A549 (cell line): ENCODE data around the gene RALGDS.

ENCODE experiments used
- BHLHE40 ChIP-seq: IDR thresholded peaks from 2 replicates; pipeline ENCODE4 v1.6.1; 2012; ENCODE audit warnings: low read depth, low read length, inconsistent platforms
- EP300 ChIP-seq, 2 experiments: fragments of >200 bp; sonication (Bioruptor Twin); formaldehyde crosslinking; IDR thresholded peaks; 2 replicates in 1 of 2; 3 replicates in 1 of 2; pipeline ENCODE4 v1.6.1; 2016 to 2017
- JUN ChIP-seq, 2 experiments: fragments of >200 bp; sonication (Bioruptor Twin); formaldehyde crosslinking; IDR thresholded peaks; 2 replicates in 1 of 2; 3 replicates in 1 of 2; pipeline ENCODE4 v1.6.1; 2016 to 2017
- MAZ ChIP-seq: fragments of 150-350 bp; IDR thresholded peaks from 2 replicates; pipeline ENCODE4 v1.6.1; 2014; ENCODE audit warnings: antibody characterized with exemption, low read depth, low read length, borderline replicate concordance
- NR3C1 ChIP-seq: fragments of >200 bp; sonication (Bioruptor Twin); formaldehyde crosslinking; IDR thresholded peaks from 3 replicates; pipeline ENCODE4 v1.6.1; 2017
- REST ChIP-seq: fragments of 200-600 bp; sonication (generic); IDR thresholded peaks from 2 replicates; pipeline ENCODE4 v1.6.1; 2016; ENCODE audit warnings: antibody characterized with exemption, mild to moderate bottlenecking, moderate library complexity
- SMC3 ChIP-seq: fragments of >200 bp; sonication (Bioruptor Twin); formaldehyde crosslinking; IDR thresholded peaks from 3 replicates; pipeline ENCODE4 v1.6.1; 2018; ENCODE audit warnings: inconsistent platforms
- TF ChIP-seq, protein P1 (sequence below): fragments of >200 bp; sonication (Bioruptor Twin); formaldehyde crosslinking; IDR thresholded peaks from 3 replicates; pipeline ENCODE4 v1.5.1; 2016
- TF ChIP-seq, protein P2 (sequence below): IDR thresholded peaks from 2 replicates; pipeline ENCODE4 v1.6.1; 2012
- TF ChIP-seq, protein P3 (sequence below): IDR thresholded peaks from 2 replicates; pipeline ENCODE4 v1.6.1; 2012
- TF ChIP-seq, protein P4 (sequence below): fragments of 450-650 bp; IDR thresholded peaks from 2 replicates; pipeline ENCODE4 v1.6.1; 2014; ENCODE audit warnings: antibody characterized with exemption

DNA sequence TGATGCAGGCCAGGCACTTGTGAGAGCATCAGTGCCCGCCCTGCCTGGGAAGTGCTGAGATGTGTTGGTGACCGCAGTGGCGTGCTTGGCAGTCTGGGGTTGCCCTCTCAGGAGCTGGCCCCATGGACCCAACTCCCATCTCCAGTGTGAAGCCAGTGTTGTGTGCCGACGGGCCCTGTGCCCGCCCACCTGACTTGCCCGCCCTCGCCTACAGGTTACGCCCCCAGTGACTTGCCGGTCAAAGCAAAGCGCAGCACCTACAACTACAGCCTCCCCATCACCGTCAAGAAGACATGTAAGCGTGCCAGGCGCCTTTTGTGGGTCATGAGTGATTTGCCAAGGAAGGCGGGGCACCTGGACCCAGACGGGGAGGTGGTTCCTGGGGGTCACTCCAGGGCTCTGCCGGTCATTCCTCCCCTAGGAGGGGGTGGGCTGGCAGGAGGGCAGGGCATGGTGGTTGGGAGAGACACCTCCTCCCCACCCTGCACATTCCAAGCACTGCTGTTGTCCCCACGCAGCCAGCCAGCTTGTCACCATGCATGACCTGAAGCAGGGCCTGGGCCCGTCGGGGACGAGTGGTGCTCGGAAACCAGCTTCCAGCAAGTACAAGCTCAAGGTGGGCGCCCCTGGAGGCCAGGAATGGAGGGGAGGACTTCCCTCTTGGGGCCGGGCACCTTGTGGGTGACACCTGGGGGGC lies 66.7 kb downstream of the RALGDS start:
- TF ChIP-seq, protein P1, sequence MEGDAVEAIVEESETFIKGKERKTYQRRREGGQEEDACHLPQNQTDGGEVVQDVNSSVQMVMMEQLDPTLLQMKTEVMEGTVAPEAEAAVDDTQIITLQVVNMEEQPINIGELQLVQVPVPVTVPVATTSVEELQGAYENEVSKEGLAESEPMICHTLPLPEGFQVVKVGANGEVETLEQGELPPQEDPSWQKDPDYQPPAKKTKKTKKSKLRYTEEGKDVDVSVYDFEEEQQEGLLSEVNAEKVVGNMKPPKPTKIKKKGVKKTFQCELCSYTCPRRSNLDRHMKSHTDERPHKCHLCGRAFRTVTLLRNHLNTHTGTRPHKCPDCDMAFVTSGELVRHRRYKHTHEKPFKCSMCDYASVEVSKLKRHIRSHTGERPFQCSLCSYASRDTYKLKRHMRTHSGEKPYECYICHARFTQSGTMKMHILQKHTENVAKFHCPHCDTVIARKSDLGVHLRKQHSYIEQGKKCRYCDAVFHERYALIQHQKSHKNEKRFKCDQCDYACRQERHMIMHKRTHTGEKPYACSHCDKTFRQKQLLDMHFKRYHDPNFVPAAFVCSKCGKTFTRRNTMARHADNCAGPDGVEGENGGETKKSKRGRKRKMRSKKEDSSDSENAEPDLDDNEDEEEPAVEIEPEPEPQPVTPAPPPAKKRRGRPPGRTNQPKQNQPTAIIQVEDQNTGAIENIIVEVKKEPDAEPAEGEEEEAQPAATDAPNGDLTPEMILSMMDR = no peak
- TF ChIP-seq BHLHE40 = no peak
- TF ChIP-seq, protein P2, sequence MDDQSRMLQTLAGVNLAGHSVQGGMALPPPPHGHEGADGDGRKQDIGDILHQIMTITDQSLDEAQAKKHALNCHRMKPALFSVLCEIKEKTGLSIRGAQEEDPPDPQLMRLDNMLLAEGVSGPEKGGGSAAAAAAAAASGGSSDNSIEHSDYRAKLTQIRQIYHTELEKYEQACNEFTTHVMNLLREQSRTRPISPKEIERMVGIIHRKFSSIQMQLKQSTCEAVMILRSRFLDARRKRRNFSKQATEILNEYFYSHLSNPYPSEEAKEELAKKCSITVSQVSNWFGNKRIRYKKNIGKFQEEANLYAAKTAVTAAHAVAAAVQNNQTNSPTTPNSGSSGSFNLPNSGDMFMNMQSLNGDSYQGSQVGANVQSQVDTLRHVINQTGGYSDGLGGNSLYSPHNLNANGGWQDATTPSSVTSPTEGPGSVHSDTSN = no peak
- TF ChIP-seq, protein P3, sequence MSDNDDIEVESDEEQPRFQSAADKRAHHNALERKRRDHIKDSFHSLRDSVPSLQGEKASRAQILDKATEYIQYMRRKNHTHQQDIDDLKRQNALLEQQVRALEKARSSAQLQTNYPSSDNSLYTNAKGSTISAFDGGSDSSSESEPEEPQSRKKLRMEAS = no peak
- TF ChIP-seq, protein P4, sequence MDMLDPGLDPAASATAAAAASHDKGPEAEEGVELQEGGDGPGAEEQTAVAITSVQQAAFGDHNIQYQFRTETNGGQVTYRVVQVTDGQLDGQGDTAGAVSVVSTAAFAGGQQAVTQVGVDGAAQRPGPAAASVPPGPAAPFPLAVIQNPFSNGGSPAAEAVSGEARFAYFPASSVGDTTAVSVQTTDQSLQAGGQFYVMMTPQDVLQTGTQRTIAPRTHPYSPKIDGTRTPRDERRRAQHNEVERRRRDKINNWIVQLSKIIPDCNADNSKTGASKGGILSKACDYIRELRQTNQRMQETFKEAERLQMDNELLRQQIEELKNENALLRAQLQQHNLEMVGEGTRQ = no peak
- TF ChIP-seq EP300 (IDR thresholded peaks at IDR 0.05) = no peak
- no peak for TF ChIP-seq MAZ
- TF ChIP-seq REST = no peak
- no peak for TF ChIP-seq NR3C1
- no peak for TF ChIP-seq JUN (IDR thresholded peaks at IDR 0.05)
- no peak for TF ChIP-seq SMC3
